Activated CD4-positive, alpha-beta T cell treated with anti-CD3 and anti-CD28 coated beads for 24 hours (primary cell): Measurements from ENCODE around the gene OSBPL7.
A peak's percentile ranks its signal among the peaks of the same experiment; 100 is the strongest.

Experiments
- DNase-seq, 2 donors: peaks; one replicate each; pipeline ENCODE4 v3.0.0-alpha.2; 2020; ENCODE audit warnings: low read depth in 2 of 2

The OSBPL7 gene

DNA sequence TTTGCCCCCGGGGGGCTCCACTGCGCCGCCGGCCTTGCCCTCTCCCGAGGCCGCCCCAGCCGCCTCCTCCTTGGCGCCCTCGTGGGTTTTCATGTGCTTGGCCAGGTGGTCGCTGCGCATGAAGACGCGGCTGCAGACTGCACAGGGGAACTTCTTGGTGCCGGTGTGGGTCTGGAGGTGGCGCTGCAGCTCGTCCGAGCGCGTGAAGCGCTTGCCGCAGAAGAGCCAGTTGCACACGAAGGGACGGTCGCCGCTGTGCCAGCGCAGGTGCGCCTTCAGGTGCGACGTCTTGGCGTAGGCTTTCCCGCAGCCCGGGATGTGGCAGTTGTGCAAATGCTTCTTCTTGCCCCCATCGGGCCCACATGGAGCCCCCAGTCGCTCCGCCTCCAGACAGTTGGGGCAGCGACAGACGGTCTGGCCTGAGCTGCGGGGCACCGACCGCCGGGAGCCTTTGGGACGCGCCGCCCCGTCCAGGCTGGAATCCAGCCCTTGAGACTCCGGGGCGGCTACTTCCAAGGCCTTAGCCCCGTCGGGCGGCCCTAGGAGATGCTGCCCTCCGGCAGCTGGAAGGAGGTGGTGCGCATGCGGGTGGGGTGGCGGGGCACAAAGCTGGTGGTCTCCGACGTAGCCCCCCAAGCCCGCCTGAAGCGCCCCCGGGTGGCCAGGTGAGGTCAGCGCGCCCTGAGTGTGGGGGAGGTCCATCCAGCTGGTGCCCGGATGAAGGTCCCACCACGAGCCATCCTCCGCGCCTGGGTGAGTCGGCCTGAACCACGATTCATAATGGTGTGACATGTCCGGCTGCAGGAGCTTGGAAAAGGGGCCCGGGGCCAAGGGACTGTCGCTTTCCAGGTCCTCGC lies 26.0 kb upstream of the OSBPL7 start:
- DNase-seq, result no peak

GRCh38 chr17:47846716-47847340 lies 25.2 kb upstream of the OSBPL7 start:
- no peak for DNase-seq

DNA sequence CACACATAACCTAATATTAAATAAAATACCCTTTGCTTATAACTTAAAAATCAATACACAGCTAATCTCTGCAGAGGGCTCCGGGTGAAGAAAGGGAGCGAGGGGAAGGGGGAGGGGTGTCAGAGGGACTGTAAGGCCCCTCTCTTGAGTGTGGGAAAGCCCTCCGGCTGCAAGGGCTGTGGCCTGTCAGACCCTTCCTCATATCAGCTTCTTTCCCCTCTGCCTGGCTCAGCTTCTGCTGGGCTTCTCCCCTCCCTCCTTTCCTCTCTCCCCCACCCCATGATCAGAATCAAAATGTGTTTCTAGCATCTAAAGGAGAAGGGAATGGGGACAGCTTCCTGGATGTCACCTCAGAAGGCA lies 24.1 kb upstream of the OSBPL7 start:
- DNase-seq, result no peak

DNA sequence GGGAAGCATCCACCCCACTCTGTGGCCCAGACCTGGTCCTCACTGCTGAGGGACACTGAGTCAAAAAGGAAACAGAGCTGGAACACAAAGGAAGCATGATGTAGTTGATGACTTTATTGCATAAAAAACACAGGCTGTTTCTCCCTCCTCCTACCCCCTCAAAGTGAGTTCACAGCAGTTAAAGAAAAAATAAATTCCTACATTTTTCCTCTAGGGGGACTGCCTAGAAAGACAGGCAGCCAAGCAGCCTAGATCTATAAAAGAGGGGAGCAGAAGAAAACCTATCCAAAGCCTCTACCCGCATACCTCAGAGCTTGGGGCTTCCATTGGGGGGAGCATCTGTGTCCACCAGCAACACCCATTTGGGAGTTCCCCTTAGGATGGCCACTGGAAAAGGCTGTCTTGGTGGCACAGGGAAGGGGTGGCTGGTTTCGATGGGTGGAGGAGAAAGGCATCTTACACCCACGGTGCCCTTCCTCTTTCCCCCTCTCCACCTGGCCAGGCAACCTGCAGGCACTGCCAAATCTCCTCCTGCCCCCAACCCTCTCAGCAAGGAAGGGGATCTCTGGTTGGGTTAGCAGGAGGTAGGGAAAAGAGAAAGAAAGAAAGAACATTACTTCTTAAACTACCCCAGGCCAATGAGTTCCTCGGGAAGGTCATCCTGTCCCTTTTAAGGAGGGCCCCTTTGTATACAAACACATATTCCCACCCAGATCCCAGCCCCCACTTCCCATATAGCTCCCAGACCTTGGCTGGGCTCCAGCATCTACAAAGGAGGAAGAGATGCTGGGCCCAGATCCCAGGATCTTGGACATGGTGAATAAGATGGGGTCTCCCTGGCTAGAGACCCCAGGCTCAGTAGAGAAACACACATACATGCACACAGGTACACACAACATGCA lies 23.5 kb upstream of the OSBPL7 start:
- DNase-seq, result no peak

- no peak for DNase-seq
Measured at GRCh38 chr17:47844227-47844626, 22.6 kb upstream of the OSBPL7 start.

GRCh38 chr17:47843391-47843730 lies 21.8 kb upstream of the OSBPL7 start:
- DNase-seq, result no peak

DNA sequence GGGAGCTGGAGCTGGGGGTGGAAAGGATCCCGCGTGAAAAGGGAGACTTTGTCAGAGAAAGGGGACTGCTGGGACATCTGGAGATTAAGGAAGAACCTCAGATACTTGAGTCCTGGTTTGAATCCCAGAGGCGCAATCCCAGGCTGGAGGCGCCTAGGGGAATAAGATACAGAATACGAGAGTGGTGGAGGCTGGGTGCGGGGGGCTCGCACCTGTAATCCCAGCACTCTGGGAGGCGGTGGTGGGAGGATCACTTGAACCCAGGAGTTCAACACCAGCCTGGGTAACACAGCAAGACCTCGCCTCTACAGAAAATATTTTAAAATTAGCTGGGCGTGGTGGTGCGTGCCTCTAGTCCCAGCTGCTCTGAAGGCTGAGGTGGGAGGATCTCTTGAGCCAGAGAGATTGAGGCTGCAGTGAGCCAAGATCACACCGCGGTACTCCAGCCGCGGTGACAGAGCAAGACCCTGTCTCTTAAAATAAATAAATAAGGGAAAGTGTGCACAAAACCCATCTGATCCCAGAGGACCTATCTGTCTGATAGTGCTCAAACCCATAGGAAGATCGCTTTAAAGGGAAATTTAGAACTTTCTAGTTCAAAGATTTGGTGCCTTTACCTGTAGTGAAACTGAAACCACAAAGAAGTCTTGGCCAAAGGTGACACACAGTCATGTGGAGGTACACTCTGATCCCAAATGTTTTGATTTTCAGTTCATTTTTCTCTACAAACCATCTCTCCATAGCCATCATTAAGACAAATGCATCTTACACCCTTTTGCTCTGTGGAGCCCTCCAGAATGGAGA lies 20.1 kb upstream of the OSBPL7 start:
- no peak for DNase-seq

- peak; percentile 78 to 88 for DNase-seq
Measured at GRCh38 chr17:47840742-47841487, 19.3 kb upstream of the OSBPL7 start, which contains the start of gene SCRN2. Gene SCRN2 (minus strand): TSS chr17:47841273. CDS start chr17:47840843, 430 bp downstream.

GRCh38 chr17:47840001-47840741 lies 18.6 kb upstream of the OSBPL7 start:
- DNase-seq, result no peak

GRCh38 chr17:47839071-47839470 lies 17.5 kb upstream of the OSBPL7 start:
- no peak for DNase-seq

GRCh38 chr17:47838636-47839035 lies 17.0 kb upstream of the OSBPL7 start:
- no peak for DNase-seq

GRCh38 chr17:47837401-47838039 lies 15.9 kb upstream of the OSBPL7 start:
- no peak for DNase-seq

DNA sequence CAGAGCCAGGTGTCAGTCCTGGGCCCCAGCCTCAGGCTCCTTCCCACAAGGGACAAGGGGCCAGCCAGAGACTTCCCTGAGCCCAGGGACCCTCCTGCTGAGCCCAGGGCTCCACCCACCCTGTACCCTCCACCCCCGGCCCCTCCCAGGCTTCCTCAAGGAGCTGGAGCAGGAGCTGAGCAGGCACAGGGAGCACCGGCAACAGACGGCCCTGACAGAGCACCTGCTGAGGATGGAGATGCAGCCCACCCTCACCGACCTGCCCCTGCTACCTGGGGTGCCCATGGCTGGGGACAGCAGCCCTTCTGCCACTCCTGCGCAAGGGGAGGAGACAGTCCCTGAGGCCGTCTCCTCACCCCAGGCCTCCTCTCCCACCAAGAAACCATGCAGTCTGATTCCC lies 15.0 kb upstream of the OSBPL7 start:
- no peak for DNase-seq

GRCh38 chr17:47834756-47835155 lies 13.2 kb upstream of the OSBPL7 start:
- DNase-seq, result no peak

GRCh38 chr17:47831934-47832327 lies 10.3 kb upstream of the OSBPL7 start:
- DNase-seq, result no peak

DNA sequence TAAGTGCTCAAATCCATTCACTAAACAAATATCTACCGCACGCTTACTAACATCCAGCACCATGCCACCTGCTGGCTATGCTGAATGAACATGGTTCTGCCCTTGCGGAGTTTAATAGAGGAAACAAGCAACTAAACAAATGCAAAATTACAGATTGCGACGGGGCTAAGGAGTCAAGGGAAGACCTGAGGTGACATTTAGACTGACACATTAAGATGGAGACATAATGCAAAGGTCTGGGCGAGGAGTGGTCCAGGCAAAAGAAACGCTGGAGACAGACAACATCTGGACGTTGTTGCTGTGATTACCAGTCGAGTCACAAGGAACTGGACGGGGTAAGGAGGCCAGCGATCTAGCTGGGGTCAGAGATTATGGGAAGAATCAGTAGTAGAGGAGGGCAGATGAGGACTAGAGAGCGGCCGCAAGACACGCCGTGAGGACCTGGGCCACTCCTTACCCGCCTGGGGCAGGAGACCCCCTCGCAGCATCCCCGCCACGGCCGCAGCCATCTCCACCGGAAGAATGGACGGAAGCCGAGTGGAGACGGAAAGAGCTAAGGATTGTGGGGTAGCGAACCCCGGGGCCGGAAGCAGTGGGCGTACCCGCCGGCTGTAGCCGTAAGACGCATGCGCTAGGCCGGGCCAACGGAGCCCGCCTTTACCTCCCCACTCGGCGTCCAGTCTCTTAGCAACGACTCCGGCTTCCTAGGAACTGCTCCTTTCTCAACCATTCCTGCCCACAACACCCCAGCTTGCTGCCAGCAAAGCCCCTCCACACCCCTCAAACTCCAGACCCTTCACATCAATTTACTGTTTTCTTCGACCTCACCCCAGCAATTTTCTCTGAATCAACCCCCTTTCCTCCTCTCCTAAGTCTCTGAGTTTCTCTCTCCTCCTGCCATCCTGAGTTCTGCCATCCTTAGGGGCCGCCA lies 9.7 kb upstream of the OSBPL7 start, which contains the start of the genes LRRC46 and MRPL10:
TSS of gene LRRC46 (plus strand) at position 668 of the 931 bp plus-strand sequence. CDS start 320 bp downstream, outside the sequence.
TSS of gene MRPL10 (minus strand) at position 539 of the 931 bp plus-strand sequence. CDS start at position 509, 30 bp downstream.
- peak; percentile 91 for DNase-seq

DNA sequence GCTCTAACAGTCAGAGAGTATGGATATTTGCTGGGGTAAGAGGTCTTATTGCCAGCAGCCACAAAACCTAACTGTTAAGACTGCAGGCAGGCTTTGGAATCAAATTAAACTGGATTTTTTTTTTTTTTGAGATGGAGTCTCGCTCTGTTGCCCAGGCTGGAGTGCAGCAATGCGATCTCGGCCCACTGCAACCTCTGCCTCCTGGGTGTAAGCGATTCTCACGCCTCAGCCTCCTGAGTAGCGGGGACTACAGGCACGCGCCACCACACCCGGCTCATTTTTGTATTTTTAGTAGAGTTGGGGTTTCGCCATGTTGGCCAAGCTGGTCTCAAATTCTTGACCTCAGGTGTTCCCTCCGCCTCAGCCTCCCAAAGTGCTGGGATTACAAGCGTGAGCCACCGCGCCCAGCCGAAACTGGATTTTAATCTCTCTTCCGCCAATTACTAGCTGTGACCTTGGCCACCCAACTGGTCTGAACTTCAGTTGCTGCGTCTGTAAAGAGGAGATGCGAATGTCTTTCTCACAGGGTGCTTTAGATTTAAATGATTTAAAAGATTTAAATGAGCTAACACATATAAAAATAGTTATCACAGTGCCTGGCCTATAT lies 8.9 kb upstream of the OSBPL7 start:
- DNase-seq, result no peak

DNA sequence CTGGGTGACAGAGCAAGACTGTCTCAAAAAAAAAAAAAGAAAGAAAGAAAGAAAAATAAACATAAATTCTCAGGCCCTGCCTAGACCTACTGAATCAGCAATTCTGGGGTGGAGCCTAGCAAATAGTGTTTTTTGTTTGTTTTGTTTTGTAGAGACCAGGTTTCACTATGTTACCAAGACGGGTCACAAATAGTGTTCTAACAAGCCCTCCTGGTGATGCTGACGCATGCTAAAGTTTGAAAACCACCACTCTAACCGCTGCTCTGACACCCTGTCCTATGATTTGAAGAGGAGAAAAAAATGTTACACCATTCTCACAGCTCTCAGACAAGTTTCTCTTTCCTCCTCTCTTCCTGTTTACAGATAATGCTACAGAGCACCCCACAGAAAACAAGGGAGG lies 8.3 kb upstream of the OSBPL7 start:
- no peak for DNase-seq
